Stimulated activated CD4-positive, alpha-beta T cell treated with anti-CD3 and anti-CD28 coated beads, Interleukin-4, amount 100 ng/mL, for 48 hours (primary cell): Measurements from ENCODE around the gene NUDT3.
"Not testable (repeated sequence)": the region's sequence is repeated elsewhere in the genome, so short reads cannot be mapped to it uniquely, and the experiment has no call there.

Experiments used
- DNase-seq, 2 donors: peaks; one replicate each; pipeline ENCODE4 v3.0.0-alpha.2; 2020; ENCODE audit warnings: low read depth in 2 of 2

NUDT3 gene

DNA sequence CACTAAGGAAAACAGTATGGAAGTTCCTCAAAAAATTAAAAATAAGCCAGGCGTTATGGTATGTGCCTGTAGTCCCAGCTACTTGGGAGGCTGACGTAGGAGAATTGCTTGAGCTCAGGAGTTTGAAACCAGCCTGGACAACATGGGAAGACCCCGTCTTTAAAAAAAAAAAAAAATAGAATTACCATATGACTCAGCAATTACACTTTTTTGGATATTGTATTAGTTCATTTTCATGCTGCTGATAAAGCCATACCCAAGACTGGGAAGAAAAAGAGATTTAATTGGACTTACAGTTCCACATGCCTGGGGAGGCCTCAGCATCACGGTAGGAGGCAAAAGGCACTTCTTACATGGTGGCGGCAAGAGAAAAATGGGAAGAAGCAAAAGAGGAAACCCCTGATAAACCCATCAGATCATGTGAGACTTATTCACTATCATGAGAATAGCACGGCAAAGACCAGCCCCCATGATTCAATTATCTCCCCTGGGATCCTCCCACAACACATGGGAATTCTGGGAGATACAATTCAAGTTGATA is 132.9 kb downstream of the NUDT3 start:
- DNase-seq = no peak

DNA sequence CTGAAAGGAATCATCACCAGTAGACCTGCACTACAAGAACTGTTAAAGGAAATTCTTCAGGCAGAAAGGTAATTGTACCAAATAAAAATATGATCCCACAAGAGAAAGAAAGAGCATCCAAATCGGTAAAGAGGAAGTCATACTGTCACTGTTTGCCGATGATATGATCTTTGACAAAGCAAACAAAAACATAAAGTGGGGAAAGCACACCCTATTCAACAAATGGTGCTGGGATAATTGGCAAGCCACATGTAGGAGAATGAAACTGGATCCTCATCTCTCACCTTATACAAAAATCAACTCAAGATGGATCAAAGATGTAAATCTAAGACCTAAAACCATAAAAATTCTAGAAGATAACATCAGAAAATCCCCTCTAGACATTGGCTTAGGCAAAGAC is 140.1 kb downstream of the NUDT3 start:
- not testable (repeated sequence) for DNase-seq

DNA sequence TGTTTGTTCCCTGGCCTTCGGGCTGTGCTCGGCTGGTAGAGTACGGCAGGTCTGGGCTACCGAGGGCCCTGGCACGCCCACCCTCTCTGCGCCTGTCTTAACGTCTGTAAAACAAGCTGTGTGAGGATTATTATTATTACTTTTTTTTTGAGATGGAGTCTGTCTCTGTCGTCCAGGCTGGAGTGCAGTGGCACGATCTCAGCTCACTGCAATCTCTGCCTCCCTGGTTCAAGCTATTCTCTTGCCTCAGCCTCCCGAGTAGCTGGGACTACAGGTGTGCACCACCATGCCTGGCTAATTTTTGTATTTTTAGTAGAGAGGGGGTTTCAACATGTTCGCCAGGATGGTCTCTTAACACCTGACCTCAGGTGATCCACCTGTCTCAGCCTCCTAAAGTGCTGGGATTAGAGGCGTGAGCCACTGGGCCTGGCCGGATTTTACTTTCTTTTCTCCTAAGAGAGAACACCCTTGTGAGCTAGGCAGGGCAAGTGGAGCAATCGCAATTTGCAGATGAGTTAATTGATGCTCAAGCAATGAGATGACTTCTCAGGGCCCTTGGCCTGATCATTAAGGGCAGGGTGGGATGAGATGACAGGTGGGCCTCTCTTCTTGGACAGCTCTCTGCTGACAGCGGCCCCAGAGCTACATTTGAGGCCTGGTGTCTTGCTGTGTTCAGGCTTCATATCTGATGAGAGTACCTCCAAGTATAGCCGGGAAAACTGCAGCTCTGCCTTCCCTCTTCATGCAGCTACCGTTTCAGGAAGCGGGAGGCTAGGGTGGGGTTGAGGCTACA is 142.8 kb downstream of the NUDT3 start:
- DNase-seq = no peak

DNA sequence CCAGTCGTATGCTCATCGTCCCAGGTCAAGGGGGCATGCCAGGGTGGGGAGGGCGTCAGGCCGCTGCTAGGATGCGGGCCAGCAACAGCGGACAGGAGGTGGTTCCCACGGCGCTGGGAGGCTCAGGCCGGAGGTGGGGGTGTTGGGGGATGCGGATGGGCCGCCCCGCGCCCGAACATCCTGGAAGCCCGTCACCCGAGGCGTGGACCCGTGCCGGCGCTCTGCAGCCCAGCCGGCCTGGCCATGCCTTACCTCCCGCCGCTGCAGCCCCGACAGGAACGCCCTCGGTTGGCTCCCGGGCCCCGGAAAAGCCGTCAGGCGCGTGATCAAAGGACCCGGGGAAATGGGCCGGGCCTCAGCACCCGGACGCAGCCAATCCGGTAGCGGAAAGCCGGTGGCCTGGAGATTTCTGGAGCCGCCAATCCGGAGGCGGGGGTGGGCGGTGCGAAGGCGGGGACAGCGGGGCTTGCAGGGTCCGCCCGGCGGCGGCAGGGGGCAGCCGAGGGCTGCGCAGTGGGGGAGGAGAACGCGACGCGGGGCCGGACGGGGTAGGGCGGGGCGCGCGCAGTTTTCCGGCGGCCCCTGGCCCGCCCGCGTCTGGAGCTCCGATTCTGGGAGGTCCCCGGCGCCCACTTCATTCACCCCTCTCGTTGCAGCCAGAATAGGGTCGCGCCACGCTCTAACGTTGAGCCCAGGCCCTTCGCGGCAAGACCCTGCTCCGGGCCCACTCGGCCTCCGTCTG is 143.6 kb downstream of the NUDT3 start, which contains the start of gene SMIM29:
SMIM29 (minus strand) TSS at position 280 of the 742 bp plus-strand sequence. CDS start 1,215 bp downstream, outside the sequence.
- DNase-seq = peak; percentile 95 to 98

DNA sequence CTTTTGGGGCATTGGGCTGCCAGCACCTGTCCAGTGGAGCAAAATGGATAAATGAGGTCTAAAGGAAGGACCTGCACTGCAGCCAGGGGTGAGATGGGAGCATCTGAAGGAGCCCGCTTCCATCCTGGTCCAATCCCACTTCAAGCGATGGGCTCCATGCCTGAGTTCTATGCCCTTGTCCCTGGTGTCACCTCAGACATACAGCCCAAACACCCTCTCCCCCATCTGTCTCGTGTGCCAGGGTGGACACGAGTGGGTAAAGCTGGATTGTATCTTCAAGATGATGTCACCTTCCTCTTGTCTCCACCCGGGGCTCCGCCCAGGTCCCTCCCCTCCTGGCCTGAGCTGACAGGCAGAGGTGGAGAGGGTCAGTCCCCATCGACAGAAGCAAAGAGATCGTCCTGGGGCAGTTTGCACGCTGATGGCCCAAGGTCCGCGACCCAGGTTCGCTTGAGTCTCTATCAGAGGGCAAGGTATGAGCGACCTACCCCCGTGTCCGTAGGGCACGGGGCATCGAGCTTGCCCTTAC is 144.2 kb downstream of the NUDT3 start:
- no peak for DNase-seq

DNA sequence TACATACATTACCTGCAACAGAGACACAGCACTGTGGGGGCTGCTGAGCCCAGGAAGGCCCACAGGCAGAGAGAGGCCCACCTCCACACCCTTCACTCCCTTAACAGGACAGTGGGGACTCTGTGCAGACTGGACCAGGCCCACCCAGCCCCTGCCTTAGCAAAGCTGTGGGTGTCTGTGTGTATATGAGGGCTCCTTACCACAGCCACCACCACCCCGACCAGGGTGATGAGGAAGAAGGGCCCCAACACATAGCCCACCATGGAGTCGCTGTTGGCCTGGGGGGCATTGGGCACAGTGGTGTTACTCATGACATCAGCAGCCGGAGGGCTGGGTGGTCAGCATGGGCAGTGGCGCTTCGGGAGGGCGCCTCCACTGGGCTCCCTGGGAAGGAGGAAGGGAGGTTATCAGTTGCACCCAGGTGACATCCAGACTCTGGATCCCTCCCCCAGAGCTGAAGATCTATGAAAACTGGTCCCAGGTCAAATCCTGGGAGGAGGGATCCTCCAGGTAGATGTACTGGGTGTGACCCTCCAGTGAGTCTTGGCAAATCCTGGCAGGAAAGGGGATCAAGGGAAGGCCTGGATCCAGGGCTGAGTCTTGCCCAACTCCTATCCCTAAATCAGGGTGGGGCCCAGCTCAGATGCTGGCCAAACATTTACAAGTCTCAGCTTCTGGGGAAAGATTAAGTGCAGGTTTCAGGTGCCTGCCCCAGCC is 144.8 kb downstream of the NUDT3 start:
- DNase-seq = no peak

DNA sequence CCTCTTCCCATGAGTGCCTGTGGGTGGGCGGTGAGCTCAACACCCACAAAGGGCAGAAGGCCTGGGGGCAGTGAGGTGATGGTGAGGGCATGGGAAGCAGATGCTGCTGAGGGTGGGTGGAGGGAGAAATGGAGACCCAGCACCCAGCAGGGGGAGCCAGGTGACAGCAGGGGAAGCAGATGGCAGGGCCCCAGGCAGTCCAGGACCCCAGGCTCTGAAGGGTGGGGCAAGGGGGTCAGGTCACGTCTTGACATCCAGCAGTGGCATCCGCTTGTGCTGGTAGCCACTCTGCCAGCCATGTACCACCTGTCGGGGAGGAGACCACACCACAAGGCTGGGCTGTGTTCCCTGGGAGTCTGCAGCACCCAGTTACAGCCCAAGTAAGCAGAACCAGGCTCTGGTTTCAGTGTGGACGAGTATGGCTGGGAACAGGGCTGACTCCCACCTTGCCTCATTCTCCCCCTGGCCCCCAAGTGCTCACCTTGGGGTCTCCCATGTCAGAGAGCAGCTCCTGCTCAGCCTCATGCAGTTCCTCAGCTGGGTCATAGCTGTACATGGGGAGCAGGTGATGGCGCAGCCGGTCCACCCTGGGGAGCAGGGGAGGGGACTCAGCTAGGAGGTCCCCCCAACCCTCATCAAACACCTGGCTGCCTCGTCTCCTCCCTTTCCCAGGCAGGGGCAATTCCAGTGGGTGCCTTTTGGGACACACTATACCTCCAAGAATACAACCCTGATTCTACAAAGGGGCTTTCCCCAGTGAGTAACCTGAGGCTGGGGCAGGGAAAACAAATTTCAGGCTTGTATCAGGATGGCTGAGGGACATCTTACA is 145.7 kb downstream of the NUDT3 start:
- peak in 1 of 2 donors; percentile 52 for DNase-seq

DNA sequence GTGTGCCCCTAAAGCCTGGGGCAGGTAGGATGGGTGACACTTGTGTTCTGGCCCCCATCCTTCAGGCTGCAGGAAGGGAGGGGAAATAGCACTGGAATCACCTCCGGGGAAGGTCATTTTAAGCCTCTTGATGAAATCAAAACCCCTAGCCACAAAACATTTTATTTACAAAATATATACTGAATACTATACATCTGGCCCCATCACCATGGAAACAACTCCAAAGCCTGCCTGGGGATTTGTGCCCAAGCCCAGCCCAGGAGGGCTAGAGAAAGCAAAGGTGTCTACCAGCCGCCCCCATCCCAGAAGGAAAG is 146.3 kb downstream of the NUDT3 start:
- DNase-seq = no peak

DNA sequence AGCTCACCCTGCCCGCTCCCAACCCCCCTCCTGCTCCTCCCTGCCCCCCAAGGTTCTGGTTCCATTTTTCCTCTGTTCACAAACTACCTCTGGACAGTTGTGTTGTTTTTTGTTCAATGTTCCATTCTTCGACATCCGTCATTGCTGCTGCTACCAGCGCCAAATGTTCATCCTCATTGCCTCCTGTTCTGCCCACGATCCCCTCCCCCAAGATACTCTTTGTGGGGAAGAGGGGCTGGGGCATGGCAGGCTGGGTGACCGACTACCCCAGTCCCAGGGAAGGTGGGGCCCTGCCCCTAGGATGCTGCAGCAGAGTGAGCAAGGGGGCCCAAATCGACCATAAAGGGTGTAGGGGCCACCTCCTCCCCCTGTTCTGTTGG is 146.7 kb downstream of the NUDT3 start:
- not testable (repeated sequence) for DNase-seq

DNA sequence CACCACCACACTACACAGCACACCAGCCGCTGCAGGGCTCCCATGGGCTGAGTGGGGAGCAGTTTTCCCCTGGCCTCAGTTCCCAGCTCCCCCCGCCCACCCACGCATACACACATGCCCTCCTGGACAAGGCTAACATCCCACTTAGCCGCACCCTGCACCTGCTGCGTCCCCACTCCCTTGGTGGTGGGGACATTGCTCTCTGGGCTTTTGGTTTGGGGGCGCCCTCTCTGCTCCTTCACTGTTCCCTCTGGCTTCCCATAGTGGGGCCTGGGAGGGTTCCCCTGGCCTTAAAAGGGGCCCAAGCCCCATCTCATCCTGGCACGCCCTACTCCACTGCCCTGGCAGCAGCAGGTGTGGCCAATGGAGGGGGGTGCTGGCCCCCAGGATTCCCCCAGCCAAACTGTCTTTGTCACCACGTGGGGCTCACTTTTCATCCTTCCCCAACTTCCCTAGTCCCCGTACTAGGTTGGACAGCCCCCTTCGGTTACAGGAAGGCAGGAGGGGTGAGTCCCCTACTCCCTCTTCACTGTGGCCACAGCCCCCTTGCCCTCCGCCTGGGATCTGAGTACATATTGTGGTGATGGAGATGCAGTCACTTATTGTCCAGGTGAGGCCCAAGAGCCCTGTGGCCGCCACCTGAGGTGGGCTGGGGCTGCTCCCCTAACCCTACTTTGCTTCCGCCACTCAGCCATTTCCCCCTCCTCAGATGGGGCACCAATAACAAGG is 147.3 kb downstream of the NUDT3 start:
- DNase-seq = not testable (repeated sequence)

DNA sequence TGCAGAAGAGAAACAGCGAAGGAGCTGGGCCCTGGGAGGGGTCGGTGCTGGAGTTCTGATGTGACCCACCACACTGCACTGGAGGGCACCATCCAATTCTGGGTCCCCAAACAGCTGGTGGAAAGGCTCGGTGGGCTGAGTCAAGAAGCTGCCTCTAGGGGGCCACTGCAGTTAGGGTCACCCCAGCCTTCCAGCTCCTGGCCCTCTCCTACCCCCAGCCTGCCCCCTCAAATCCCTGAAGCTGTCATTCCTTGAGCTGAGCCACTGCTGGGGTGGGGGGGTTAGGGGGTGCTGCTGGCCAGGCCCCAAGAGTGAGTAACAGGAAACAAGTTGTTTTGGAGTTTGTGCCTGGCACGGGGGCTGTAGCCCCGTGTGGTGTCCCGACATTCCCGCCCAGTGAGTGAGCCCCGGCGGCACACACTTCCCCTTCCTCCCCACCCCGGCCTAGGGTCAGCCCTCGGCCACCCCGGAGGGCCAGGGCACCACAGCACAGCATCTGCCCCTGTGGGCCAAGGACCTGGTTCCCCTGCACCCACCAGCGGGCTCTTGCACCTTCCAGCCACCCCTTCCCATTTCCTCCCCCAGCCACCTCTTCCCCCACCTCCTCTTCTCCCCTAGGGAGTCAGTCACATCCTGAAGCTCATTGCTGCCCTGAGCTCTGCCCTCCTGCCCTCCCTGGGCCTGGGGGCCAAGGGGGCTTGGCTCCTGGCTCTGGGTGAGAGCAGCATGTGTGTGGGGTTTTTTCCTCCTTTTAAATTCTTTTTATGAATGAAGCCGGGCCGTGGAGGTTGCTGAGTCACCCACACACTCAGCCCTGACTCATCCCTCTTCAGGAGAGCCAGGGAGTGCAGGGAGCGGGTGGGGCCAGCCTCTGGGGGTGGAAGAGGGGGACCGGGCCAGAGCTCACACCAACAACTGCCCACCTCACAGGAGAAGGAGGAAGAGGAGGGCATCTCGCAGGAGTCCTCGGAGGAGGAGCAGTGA is 148.3 kb downstream of the NUDT3 start:
- peak; percentile 50 to 61 for DNase-seq

DNA sequence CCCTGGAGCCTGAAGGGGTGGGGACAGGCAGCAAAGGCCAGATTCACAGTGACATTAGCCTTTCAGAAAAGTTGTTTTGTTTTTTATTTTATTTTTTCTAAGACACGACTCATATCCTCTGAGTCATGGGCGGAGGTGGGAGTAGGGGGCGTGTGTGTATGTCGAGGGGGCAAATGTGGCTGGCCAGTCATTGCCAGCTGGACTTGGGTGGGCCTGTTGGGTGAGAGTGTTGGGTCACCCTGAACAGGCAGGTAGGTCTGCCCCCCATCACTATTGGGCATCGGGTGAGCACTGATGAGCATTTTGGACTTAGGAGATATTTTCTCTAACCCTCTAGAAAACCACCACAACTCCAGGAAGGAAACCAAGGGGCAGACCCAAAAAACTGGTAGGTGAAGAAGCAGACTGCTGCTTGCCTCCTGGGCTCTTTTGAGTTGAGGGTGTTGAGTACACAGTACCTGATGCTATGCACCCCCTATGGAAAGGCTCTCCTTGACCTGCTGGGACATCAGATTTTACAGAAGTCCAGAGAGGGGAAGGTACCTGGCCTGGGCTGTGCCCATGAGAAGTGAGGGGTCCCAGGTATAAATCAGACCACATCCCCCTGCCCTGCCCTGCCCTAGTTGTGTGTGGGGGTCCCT is 149.2 kb downstream of the NUDT3 start:
- no peak for DNase-seq

DNA sequence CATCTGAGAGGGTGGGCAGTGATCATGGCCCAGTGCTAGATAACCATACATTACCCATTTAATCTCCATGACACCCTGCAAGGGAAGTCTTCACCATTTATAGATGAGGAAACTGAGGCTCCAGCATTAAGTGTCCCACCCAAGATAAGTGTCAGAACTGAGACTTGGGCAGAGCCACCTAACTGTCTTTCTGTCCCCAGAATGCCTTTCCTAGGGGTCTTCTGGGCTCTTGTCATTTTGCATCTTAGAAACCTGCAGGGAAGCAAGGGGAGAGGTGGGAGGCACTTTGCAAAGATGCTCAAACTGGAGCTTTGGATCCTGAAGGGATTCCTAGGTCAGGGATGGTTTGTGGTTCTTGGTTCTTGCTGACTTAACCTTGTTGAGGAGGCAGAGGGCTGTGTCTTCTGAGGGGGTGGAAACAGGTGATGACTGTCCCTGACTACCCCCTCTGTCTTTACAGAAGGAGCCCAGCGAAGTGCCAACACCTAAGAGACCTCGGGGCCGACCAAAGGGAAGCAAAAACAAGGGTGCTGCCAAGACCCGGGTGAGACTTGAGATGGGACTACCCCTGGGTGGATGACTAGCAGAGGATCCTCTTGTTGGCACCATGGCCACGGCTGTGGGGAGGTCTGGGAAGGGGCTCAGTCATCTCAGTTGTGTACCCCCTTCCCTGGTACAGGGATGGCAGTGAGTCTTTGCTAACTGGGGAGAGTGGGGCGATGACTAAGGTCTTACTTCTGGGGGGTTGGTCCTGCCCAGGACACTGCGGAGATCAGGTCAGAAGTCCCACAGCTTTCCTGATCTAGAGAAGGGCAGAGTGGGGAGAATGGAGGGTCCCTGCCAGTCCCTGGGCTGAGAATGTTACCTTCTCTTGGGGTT is 150.0 kb downstream of the NUDT3 start:
- no peak for DNase-seq

DNA sequence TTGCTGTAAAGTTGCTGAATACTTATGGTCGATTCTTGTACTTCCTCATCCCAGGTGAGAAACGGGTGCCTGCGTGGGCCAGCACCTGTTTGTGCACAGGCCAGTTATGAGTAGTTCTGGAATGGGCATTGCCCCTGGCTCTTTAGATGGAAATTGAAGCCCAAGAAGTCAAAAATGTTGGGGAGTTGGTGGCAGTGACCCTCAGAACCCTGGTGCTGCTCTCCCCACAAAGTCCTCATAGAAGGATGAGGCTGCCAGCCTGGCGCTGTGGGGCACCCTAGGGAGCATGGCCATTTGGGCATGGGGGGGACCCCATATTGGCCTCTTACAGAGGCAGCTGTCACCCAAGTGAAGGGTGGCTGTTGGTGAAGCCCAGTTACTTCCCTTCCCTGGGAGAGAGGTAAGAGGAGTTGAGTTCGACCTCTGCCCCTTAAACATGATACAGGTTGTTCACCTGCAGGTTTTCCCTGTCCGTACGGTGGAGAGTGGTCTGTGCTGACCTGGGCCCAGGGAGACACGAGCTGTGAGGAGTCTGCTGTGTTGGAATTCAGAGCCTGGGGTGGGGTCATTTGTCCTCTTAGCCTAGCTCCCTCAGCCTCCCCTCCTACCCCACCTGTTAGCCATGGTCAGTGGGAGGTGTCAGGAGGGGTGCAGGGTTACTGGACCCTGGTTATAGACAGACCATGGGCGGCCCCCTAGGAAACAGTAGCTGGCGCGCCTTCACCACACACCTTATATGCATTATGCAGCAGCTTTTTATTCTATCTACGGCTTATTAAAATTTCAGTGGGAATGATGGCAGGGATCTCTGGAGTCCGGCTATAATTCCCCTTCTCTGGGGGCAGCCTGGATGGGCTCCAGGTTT is 150.9 kb downstream of the NUDT3 start:
- DNase-seq = no peak

DNA sequence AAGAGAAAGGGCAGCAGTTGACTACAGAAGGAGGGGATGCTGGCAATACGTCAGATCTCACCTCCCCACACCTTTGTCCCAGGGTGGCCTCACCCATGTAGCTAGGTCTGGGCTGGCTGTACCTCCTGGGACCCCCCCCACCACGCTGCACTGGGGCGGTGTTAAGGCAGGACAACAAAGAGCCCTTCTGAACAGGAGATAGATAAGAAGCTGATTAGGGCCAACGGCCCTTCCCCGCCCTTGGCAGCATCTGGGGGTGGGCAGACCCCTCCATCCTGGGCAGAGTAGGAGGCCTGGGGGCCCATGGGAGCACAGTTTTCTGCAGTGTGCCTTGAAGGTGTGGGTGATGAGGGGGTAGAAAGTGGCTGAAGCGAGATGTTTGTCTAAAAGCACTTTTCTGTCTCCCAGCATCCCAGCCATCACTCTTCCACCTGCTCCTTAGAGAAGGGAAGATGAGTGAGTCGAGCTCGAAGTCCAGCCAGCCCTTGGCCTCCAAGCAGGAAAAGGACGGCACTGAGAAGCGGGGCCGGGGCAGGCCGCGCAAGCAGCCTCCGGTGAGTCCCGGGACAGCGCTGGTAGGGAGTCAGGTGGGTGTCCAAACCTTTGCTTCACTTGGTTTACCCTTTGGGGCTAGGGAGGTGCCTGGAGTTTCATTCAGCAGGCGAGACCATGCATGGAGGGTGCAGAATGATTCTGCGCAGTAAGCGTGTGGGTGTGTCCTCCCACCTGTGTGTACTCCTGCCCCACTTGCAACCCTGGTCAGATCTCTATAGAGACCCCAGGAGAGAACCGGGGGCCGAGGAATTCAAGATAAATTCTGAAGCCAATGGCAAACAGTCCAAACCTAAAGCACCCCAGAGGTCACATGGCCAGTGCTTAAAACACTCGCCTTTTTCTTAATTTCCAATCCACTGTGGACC is 151.9 kb downstream of the NUDT3 start:
- DNase-seq = no peak

DNA sequence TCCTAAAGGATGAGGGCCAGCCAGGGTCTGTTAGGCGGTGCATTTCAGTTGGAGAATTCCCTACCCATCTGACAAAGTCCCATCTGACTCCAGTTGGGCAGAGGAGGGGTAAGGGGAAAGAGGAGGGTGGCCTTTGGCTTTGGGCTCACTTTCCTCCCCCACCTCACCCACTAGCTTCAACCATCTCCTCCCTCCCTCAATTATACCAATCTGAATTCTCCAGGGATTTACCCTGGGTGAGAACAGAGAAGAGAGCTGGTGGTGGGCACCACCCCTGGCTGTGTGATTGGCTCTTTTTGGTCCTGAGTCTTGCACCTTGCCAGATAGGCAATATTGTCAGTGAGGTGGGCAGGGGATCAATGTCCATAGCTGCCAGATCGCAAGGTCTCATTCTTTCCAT is 152.6 kb downstream of the NUDT3 start:
- no peak for DNase-seq
